B cell (primary cell): ENCODE data around the gene GH2. TPM values are rescaled to one million over a fixed set of nuclear protein-coding genes. Genes with fewer than 3 reads are reported as not detected.

ENCODE experiments used
- ATAC-seq: fragments of 200-7000 bp; cut with Tn5 transposase; one replicate; pipeline ENCODE4 v1.10.0; 2021; ENCODE audit warnings: low read depth, mild to moderate bottlenecking, moderate number of reproducible peaks, moderate library complexity
- CTCF ChIA-PET: fragments of 350-600 bp; sonication (Branson Sonifier 250); formaldehyde crosslinking; loops from one replicate; lab custom pipeline; 2021; ENCODE audit warnings: antibody characterized with exemption, inconsistent platforms; lab: Charles Lee
- POLR2A ChIA-PET: fragments of 350-600 bp; sonication (Branson Sonifier 250); formaldehyde crosslinking; loops from one replicate; lab custom pipeline; 2021; ENCODE audit warnings: antibody characterized with exemption; lab: Charles Lee
- DNase-seq: peaks from one replicate; pipeline ENCODE4 v3.0.0; 2013
- H2AFZ ChIP-seq: 2 replicates; pipeline ENCODE4 v1.6.1; 2012; ENCODE audit warnings: mild to moderate bottlenecking, low read depth, low read length; ENCODE audit not compliant: insufficient read depth, poor library complexity, severe bottlenecking
- H3K27ac ChIP-seq, 2 donors: 1 replicate in 1 of 2; 2 replicates in 1 of 2; pipeline ENCODE4 v1.5.1; 2012 to 2013; ENCODE audit warnings: low read length in 2 of 2, mild to moderate bottlenecking in 2 of 2, moderate library complexity in 1 of 2
- H3K27me3 ChIP-seq, 4 experiments: fragments of 200-600 bp in 1 of 4; sonication (generic) in 1 of 4; replicated peaks in 1 of 4; 1 replicate in 2 of 4; 2 replicates in 2 of 4; pipeline versions ENCODE4 v1.6.1 to v1.7.0; 2013 to 2016; ENCODE audit warnings: low read length in 3 of 4, mild to moderate bottlenecking in 2 of 4, mixed read lengths in 1 of 4, moderate library complexity in 1 of 4; ENCODE audit not compliant: insufficient read depth in 4 of 4, control insufficient read depth in 3 of 4; ENCODE audit errors: control extremely low read depth in 1 of 4
- H3K36me3 ChIP-seq, 2 experiments: replicated peaks in 1 of 2; 1 replicate in 1 of 2; 2 replicates in 1 of 2; pipeline versions ENCODE4 v1.6.1 to v1.7.1; 2013; ENCODE audit warnings: low read length in 1 of 2; ENCODE audit not compliant: insufficient read depth in 2 of 2, control insufficient read depth in 1 of 2; ENCODE audit errors: control extremely low read depth in 1 of 2, extremely low read depth in 1 of 2
- H3K4me1 ChIP-seq, 2 donors: fragments of 200-600 bp in 1 of 2; sonication (generic) in 1 of 2; 1 replicate in 1 of 2; 2 replicates in 1 of 2; pipeline versions ENCODE4 v1.5.1 to v1.6.1; 2013 to 2017; ENCODE audit warnings: low read length in 2 of 2; ENCODE audit not compliant: control insufficient read depth in 2 of 2, insufficient read depth in 2 of 2
- H3K4me2 ChIP-seq: replicated peaks from 2 replicates; pipeline ENCODE3; 2012; ENCODE audit warnings: mild to moderate bottlenecking, low read depth, low read length; ENCODE audit not compliant: poor library complexity, severe bottlenecking
- H3K4me3 ChIP-seq, 5 experiments: fragments of 200-600 bp in 1 of 5; sonication (generic) in 1 of 5; 1 replicate in 3 of 5; 2 replicates in 2 of 5; pipeline versions ENCODE4 v1.5.1 to v1.7.0; 2011 to 2016; ENCODE audit warnings: low read length in 4 of 5, mild to moderate bottlenecking in 4 of 5, low read depth in 2 of 5, control low read depth in 1 of 5, moderate library complexity in 1 of 5; ENCODE audit not compliant: insufficient read depth in 1 of 5; ENCODE audit errors: control extremely low read depth in 1 of 5, extremely low read depth in 1 of 5
- H3K79me2 ChIP-seq: fragments of 200-600 bp; sonication (generic); one replicate; pipeline ENCODE4 v1.6.0; 2016; ENCODE audit warnings: low read length; ENCODE audit not compliant: control insufficient read depth, insufficient read depth
- H3K9ac ChIP-seq: fragments of 200-600 bp; sonication (generic); 2 replicates; pipeline ENCODE4 v1.6.1; 2017; ENCODE audit warnings: mild to moderate bottlenecking, low read length, moderate library complexity
- H3K9me3 ChIP-seq, 3 donors: one replicate each; pipeline versions ENCODE4 v1.6.1 to v1.7.1; 2013; ENCODE audit warnings: low read length in 2 of 3; ENCODE audit not compliant: control insufficient read depth in 2 of 3, insufficient read depth in 1 of 3; ENCODE audit errors: control extremely low read depth in 1 of 3
- H4K20me1 ChIP-seq: 2 replicates; pipeline ENCODE4 v1.6.0; 2012; ENCODE audit warnings: mild to moderate bottlenecking, low read length; ENCODE audit not compliant: insufficient read depth, control insufficient read depth, poor library complexity, severe bottlenecking
- H3K27ac Mint-ChIP-seq: one replicate; pipeline ENCODE4 v1.8.0; 2021; ENCODE audit warnings: mixed read lengths
- H3K27me3 Mint-ChIP-seq: one replicate; pipeline ENCODE4 v1.8.0; 2021; ENCODE audit warnings: mixed read lengths
- H3K4me1 Mint-ChIP-seq: one replicate; pipeline ENCODE4 v1.8.0; 2021; ENCODE audit warnings: mixed read lengths
- H3K4me3 Mint-ChIP-seq: one replicate; pipeline ENCODE4 v1.8.0; 2021; ENCODE audit warnings: mixed read lengths
- H3K9me3 Mint-ChIP-seq: one replicate; pipeline ENCODE4 v1.8.0; 2022; ENCODE audit warnings: mixed read lengths; ENCODE audit not compliant: insufficient read depth
- CTCF ChIP-seq: fragments of 200-600 bp; IDR thresholded peaks from one replicate; pipeline ENCODE4 v1.8.0; 2022; ENCODE audit warnings: antibody characterized with exemption, mild to moderate bottlenecking
- EZH2 ChIP-seq: IDR thresholded peaks from 2 replicates; pipeline ENCODE4 v1.6.1; 2012; ENCODE audit warnings: borderline replicate concordance, low read depth, mild to moderate bottlenecking, moderate library complexity, low read length; ENCODE audit not compliant: insufficient read depth, poor library complexity, severe bottlenecking
- WGBS: methylation state at CpG from one replicate; pipeline ENCODE4 v1.1.5; 2013; ENCODE audit warnings: missing lambda C conversion rate; ENCODE audit not compliant: insufficient coverage; 5-methylcytosine and 5-hydroxymethylcytosine counted together
- intact Hi-C: fragments of 100-400 bp; cut with micrococcal nuclease; formaldehyde crosslinking; loops from one replicate; pipeline ENCODE4 v1.10.0; 2022
- polyA plus RNA-seq: library from polyadenylated mRNA; depleted of rRNA; stranded (reverse); fragments of >200 nt; gene quantifications from 2 replicates; pipeline ENCODE4 v1.2.3, GENCODE V29; 2012
- total RNA-seq, 2 donors: library from RNA; stranded (reverse); fragments of 120-200 nt in 1 of 2; gene quantifications; 1 replicate in 1 of 2; 2 replicates in 1 of 2; pipeline versions ENCODE4 v1.2.3 to v1.2.4, GENCODE V29; 2013 to 2022

The GH2 gene
- total and polyA plus RNA-seq, 2 donors (not counting 1 experiment from before 2014, with no cell fraction given) = not detected

- Histone ChIP-seq H3K4me2 (no peak overlapping the region), H3K79me2 (peaks cover 36% of the 10 kb centered on the region), H3K4me1 (peaks cover 23 to 37% of the 10 kb centered on the region in 2 donors), H3K9me3 (no peaks in the 10 kb centered on the region), H3K36me3 (peaks cover 2 to 75% of the 10 kb centered on the region in 2 experiments), H2AFZ (no peak overlapping the region), H4K20me1 (peaks cover 20% of the 10 kb centered on the region), H3K4me3 (no peak overlapping the region), H3K27me3 (no peaks in the 10 kb centered on the region), H3K27ac (no peak overlapping the region), H3K9ac (no peak overlapping the region)
- TF ChIP-seq CTCF (no peak), EZH2 (no peak)
- intact Hi-C loops = no loop called here
- Mint-ChIP-seq H3K9me3 (no peaks in the 10 kb centered on the region), H3K4me1 (peaks cover 55% of the 10 kb centered on the region), H3K27ac (peak overlapping the region; percentile 32), H3K27me3 (no peaks in the 10 kb centered on the region), H3K4me3 (no peak overlapping the region)
- 22% methylated on average over 7 of the region's 8 CpGs for WGBS
- ChIA-PET CTCF (interaction anchor here (0.9 to 1.2 kb wide), 3 partner anchors 9 to 133 kb away, joined by 3 read pairs; no protein-coding TSS in a partner anchor), POLR2A (interaction anchor here (1.0 kb wide), 1 partner anchor 10 kb away, joined by 3 read pairs; no protein-coding TSS in a partner anchor)
- no peak for ATAC-seq
- DNase-seq = no peak
Observed at GRCh38 chr17:63831505-63831904, 50.2 kb downstream of the GH2 start.

- Histone ChIP-seq H3K36me3 (peaks cover 2 to 70% of the 10 kb centered on the region in 2 experiments), H3K9ac (no peak overlapping the region), H3K79me2 (peaks cover 36% of the 10 kb centered on the region), H2AFZ (no peak overlapping the region), H4K20me1 (peaks cover 15% of the 10 kb centered on the region), H3K4me3 (no peak overlapping the region), H3K4me1 (peaks cover 28 to 42% of the 10 kb centered on the region in 2 donors), H3K4me2 (no peak overlapping the region), H3K9me3 (no peaks in the 10 kb centered on the region), H3K27ac (no peak overlapping the region), H3K27me3 (no peaks in the 10 kb centered on the region)
- TF ChIP-seq CTCF (no peak), EZH2 (no peak)
- no peak overlapping the region for H3K4me3 Mint-ChIP-seq
- peak overlapping the region; percentile 2 for H3K27ac Mint-ChIP-seq
- H3K9me3 Mint-ChIP-seq = no peaks in the 10 kb centered on the region
- 87% methylated on average over 10 of the region's 15 CpGs for WGBS
- peaks cover 60% of the 10 kb centered on the region for H3K4me1 Mint-ChIP-seq
- ChIA-PET POLR2A (interaction anchor here (0.6 to 1.2 kb wide), 3 partner anchors 8 to 394 kb away, joined by 3 to 8 read pairs (median 3); no protein-coding TSS in a partner anchor), CTCF (interaction anchor here (0.9 to 1.1 kb wide), 2 partner anchors 8 to 11 kb away, joined by 3 to 4 read pairs; no protein-coding TSS in a partner anchor)
- intact Hi-C loops = no loop called here
- no peaks in the 10 kb centered on the region for H3K27me3 Mint-ChIP-seq
- DNase-seq (no peak), ATAC-seq (no peak)
Observed at GRCh38 chr17:63830904-63831491, 50.7 kb downstream of the GH2 start.
